HFFc6 (cell line): ENCODE data around the gene MYLK2. TPM values are rescaled to one million over a fixed set of nuclear protein-coding genes. Genes with fewer than 3 reads are reported as not detected.

Source experiments
- DNase-seq: peaks from one replicate; pipeline ENCODE4 v3.0.0-alpha.2; 2018
- H3K27ac Mint-ChIP-seq: 2 replicates; pipeline ENCODE4 v1.8.0; 2020; ENCODE audit warnings: mild to moderate bottlenecking, mixed read lengths
- H3K27me3 Mint-ChIP-seq: 2 replicates; pipeline ENCODE4 v1.8.0; 2021; ENCODE audit warnings: mild to moderate bottlenecking, moderate library complexity, mixed read lengths; ENCODE audit not compliant: insufficient read depth
- H3K36me3 Mint-ChIP-seq: 2 replicates; pipeline ENCODE4 v1.8.0; 2021; ENCODE audit warnings: low read depth, mixed read lengths
- H3K4me1 Mint-ChIP-seq: 2 replicates; pipeline ENCODE4 v1.8.0; 2020; ENCODE audit warnings: low read depth, mixed read lengths
- H3K4me3 Mint-ChIP-seq: 2 replicates; pipeline ENCODE4 v1.8.0; 2020; ENCODE audit warnings: mild to moderate bottlenecking, moderate library complexity, mixed read lengths
- H3K9me3 Mint-ChIP-seq: 2 replicates; pipeline ENCODE4 v1.8.0; 2020; ENCODE audit warnings: mild to moderate bottlenecking, mixed read lengths
- total RNA-seq, 6 experiments: library from RNA; stranded (reverse); fragmentation: NEBNext Ultra II Directional; extraction: Animal tissue kit (Norgen Biotek cat#: 25700); gene quantifications; 2 replicates in 1 of 6; 3 replicates in 5 of 6; pipeline ENCODE4 v1.2.3, GENCODE V29; 2021
- TF ChIP-seq, protein P1 (sequence below): fragments of 200-600 bp; sonication (generic); IDR thresholded peaks from 2 replicates; pipeline ENCODE4 v1.5.0; 2021; ENCODE audit warnings: antibody characterized with exemption, mild to moderate bottlenecking

Gene MYLK2
- total RNA-seq, 6 experiments from 2014 or later, result 0.07 to 0.30 (median 0.16) TPM

DNA sequence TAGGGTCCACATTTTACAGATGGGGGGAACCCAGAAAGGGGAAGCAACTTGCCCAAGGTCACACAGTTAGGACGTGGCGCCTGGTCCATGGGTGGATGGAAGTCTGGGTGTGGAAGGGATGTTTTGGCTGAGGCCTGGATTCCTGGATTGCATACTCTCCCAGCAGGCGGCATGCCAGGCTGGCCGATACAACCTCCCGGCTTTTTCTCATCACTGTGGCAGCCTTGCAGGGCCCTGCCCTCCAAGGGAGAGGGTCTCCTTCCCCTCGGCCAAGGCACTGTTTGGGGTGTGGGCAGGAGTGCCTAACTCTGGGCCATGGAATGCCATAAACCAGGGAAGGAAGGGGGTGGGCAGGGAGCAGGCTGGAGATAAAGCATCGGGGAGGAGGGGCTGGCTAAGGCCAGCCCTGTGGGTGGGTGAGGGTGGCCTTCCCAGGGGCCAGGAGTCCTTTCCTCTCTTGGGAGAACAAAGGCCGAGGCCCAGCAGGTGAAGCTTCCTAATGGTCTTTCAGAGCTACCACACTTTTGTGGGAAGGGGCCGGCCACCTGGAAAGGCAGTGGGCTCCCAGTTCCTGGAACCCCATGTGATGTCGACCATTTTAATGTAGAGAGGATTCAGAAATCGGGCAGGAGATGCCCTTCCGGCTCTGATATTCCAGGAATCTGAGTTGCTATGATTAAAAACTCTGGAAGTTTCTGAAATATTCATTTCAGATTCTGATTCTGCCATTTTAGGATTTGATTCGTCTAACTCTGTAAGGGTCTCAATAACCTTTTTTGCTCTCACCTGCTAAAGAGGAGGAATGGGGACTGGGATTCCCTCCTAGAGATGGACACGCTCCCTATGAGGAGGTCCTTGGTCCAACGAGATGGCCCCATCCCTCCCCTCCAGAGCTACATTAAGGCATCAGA, 22.0 kb downstream of the MYLK2 start:
- Mint-ChIP-seq H3K36me3 (no peaks in the 10 kb centered on the region), H3K27me3 (no peaks in the 10 kb centered on the region; the same call in none of the 2 replicates), H3K4me1 (peaks cover 34% of the 10 kb centered on the region), H3K4me3 (no peak overlapping the region; the same call in 1 of the 2 replicates), H3K27ac (peak overlapping the region; percentile 48), H3K9me3 (no peaks in the 10 kb centered on the region)
- TF ChIP-seq, protein P1, sequence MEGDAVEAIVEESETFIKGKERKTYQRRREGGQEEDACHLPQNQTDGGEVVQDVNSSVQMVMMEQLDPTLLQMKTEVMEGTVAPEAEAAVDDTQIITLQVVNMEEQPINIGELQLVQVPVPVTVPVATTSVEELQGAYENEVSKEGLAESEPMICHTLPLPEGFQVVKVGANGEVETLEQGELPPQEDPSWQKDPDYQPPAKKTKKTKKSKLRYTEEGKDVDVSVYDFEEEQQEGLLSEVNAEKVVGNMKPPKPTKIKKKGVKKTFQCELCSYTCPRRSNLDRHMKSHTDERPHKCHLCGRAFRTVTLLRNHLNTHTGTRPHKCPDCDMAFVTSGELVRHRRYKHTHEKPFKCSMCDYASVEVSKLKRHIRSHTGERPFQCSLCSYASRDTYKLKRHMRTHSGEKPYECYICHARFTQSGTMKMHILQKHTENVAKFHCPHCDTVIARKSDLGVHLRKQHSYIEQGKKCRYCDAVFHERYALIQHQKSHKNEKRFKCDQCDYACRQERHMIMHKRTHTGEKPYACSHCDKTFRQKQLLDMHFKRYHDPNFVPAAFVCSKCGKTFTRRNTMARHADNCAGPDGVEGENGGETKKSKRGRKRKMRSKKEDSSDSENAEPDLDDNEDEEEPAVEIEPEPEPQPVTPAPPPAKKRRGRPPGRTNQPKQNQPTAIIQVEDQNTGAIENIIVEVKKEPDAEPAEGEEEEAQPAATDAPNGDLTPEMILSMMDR, result no peak
- DNase-seq, result no peak

DNA sequence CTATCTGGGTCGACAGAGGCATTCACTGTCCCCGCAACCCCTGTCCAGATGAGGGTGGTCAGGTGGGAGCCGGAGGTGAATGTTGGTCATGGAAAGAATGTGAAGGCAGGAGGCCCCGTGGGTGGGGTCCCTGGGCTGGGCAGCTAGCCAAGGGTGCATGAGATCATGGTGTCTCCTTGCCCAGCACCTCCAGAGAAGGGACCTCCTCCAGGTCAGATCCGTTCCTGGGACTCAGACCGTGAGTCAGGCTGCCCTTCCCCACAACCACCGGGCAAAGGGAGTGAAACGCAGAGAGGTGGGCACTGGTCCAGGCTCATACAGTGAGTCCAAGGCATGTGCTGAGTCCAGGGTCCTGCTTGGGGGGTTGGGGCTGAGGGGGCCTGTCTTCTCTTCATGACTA, 22.8 kb downstream of the MYLK2 start:
- Mint-ChIP-seq H3K27me3 (no peaks in the 10 kb centered on the region; the same call in none of the 2 replicates), H3K4me3 (peak overlapping the region; percentile 27), H3K4me1 (peaks cover 34% of the 10 kb centered on the region), H3K9me3 (no peaks in the 10 kb centered on the region), H3K36me3 (no peaks in the 10 kb centered on the region), H3K27ac (peak overlapping the region; percentile 48)
- peak; percentile 59 for DNase-seq
- TF ChIP-seq, protein P1, result no peak

DNA sequence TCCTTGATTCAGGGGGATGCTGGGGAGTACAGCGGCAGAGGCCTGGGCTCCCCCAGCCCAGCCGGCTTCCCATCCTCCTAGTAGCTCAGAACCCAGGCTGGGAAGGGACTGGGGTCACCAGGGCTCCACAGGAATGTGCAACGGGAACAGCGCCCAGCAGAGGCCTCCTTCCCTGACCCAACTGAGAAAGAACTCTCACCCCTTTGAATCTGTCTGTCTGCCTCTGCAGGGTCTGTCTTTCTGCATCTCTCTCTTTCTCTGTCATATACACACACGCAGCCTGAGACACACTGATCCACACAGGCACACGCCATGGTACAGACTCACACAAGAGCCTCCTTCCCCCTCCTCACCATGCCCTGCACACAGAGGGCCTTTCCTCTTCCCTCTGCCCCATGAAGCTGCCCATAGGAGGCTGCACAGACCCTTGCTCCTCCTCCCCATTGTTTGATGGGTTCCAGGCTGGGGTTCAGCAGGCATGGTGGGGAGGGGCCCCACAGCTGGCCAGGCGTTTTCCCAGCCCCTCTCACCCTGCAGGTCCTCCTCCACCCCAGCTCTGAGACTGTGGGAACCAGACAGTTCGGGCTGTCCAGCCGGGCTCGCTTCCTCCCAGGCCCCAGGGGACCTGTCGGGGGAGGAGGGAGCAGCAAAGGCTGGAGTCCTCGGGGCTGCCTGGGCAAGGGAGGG, 23.5 kb downstream of the MYLK2 start:
- Mint-ChIP-seq H3K36me3 (no peaks in the 10 kb centered on the region), H3K27me3 (peaks cover 3% of the 10 kb centered on the region), H3K27ac (peak overlapping the region; percentile 48), H3K9me3 (no peaks in the 10 kb centered on the region), H3K4me1 (peaks cover 34% of the 10 kb centered on the region), H3K4me3 (peak overlapping the region; percentile 27)
- DNase-seq, result peak; percentile 37
- TF ChIP-seq, protein P1, result no peak; the same call in 1 of the 2 replicates

DNA sequence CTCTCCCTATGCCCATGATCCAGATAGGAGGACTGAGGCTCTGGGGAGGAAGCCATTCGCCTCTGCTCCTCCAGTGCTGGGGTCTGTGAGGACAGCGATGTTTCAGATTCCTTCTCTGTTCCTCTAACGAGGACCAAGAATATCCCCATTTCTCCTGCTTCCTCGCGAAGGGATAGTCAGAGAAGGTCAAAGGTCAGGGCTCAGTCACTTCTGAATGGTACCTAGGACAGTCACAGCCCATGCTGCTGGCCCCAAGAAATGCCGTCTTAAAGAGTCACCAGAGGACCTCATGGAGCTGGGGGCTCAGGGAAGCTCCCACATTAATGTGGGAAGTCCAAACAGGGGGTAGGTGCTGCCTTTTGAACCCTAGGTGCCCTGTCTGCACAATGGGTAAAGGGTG, 24.1 kb downstream of the MYLK2 start:
- DNase-seq, result no peak
- no peak overlapping the region; the same call in 1 of the 2 replicates for H3K4me3 Mint-ChIP-seq
- H3K27ac Mint-ChIP-seq, result no peak overlapping the region

DNA sequence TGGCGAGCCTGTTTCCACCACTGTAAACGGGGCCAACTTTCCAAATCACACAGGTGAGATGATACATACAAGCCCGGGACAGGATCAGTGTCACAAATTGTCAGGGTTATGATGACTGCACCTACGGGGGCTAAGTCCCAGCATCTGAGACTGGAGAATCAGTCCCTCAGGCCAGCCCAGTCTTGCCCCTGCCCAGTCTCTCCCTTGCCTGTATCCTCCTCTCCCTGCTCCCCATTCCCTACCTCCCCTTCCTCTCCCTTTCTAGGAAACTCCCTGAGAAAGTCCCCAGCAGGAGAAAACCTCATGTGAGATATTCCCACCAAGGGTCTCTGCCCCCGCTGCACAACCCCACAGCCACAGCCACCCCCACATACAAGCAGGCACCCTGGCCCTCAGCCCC, 24.7 kb downstream of the MYLK2 start:
- no peak for DNase-seq
- TF ChIP-seq, protein P1, result no peak
- H3K9me3 Mint-ChIP-seq, result no peaks in the 10 kb centered on the region
- H3K27me3 Mint-ChIP-seq, result peaks cover 5% of the 10 kb centered on the region
- H3K4me1 Mint-ChIP-seq, result peaks cover 34% of the 10 kb centered on the region
- no peak overlapping the region for H3K27ac Mint-ChIP-seq
- no peaks in the 10 kb centered on the region for H3K36me3 Mint-ChIP-seq
- H3K4me3 Mint-ChIP-seq, result no peak overlapping the region

More for the DNA sequence above, 24.1 kb downstream of the MYLK2 start:
- H3K27me3 Mint-ChIP-seq, result peaks cover 5% of the 10 kb centered on the region
- peaks cover 34% of the 10 kb centered on the region for H3K4me1 Mint-ChIP-seq
- H3K36me3 Mint-ChIP-seq, result no peaks in the 10 kb centered on the region
- TF ChIP-seq, protein P1, result no peak
- no peaks in the 10 kb centered on the region for H3K9me3 Mint-ChIP-seq
